ENCODE measurements around the gene PTPRO. TPM values are rescaled to one million over a fixed set of nuclear protein-coding genes. Genes with fewer than 3 reads are reported as not detected.

The PTPRO gene
- polyA plus RNA-seq: 1 to 10 TPM in 2 of 4 donors, under 1 TPM in 2; 0.78 to 6.7 (median 1.3) TPM
- long read RNA-seq, donor 1: 0 reads
- long read RNA-seq, donor 2: 0 reads
- long read RNA-seq, donor 3, partial matches to known transcripts: 0 of 1 reads
- long read RNA-seq, donor 3, other reads (novel, unspliced or antisense): 0 of 1 reads
- long read RNA-seq, donor 4: 0 reads
- long read RNA-seq, donor 5: 0 reads
- long read RNA-seq, donor 6, partial matches to known transcripts: 0 of 1 reads
- long read RNA-seq, donor 6, other reads (novel, unspliced or antisense): 0 of 1 reads
- long read RNA-seq, donor 7: 0 reads
- long read RNA-seq, donor 8: 0 reads
- long read RNA-seq, donor 9, partial matches to known transcripts: 0 of 1 reads
- long read RNA-seq, donor 9, other reads (novel, unspliced or antisense): 0 of 1 reads
- long read RNA-seq, donor 10, partial matches to known transcripts: 0 of 2 reads
- long read RNA-seq, donor 10, other reads (novel, unspliced or antisense): 0 of 2 reads

DNA sequence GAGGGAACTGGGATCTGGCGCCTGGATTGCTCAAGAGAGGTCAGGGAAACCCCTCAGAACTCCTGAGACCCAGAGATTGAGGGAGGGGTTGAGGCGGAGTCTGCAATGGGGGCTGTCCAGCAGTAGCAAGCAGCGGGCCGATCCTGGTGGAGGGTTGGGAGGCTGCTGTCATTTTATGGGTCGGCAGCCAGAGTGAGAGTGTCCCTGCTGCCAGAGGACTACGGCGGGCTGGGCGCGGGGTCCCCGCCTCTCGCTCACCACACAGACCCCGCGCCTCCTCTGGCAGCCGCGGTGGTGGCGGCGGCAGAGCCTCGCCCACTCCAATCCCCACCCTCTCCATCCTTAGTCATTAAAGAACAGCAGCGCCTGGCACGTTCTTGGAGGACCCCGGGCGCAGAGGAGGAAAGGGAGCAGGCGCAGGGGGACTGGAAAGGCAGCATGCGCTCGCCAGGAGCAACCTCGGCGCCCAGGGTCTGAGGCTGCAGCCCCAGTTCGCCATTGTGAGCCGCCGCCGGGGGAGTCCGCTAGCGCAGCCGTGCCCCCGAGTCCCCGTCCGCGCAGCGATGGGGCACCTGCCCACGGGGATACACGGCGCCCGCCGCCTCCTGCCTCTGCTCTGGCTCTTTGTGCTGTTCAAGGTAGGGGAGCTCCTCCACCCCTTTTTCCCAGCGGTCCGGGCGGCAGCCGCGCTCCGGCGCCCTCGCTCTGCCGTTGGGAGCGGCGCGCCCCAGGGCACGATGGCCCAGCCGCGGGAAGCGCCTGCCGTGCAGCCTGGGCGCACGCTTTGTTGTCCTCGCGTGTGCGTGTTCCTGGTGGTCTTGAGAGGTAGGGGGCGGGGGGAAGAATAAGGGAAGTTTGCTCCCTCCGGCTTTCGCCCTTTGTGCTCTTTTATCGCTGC lies at the start of gene PTPRO:
PTPRO (plus strand) TSS at position 345 of the 898 bp plus-strand sequence.
- H3K9me3 ChIP-seq (ENCODE audit: control insufficient read depth in 2 of 2, insufficient read depth in 1 of 2, low read depth in 1 of 2, low read length in 1 of 2): no peaks in the 10 kb centered on the region
- no peaks in the 10 kb centered on the region for H3K4me1 ChIP-seq (ENCODE audit: control insufficient read depth in 3 of 3, insufficient read depth in 2 of 3, low read depth in 1 of 3, low read length in 2 of 3)
- peak within 1 kb of the TSS in 2 of 3 donors; percentile 19 to 26 for H3K4me3 ChIP-seq (ENCODE audit: low read depth in 1 of 3, low read length in 3 of 3)
- WGBS, 3 donors: 1 to 4% (median 2%) methylated on average over 61 to 70 of the region's 70 CpGs
- FAIRE-seq: no peak
- no peaks in the 10 kb centered on the region for H3K36me3 ChIP-seq (ENCODE audit: control insufficient read depth in 3 of 3, insufficient read depth in 2 of 3, low read depth in 1 of 3, low read length in 3 of 3)
- no peak within 1 kb of the TSS for H3K27ac ChIP-seq (ENCODE audit: low read depth in 1 of 3, low read length in 2 of 3)
- DNase-seq: peak in 1 of 2 donors; percentile 19
- peaks cover 0 to 11% (median 10%) of the 10 kb centered on the region in 3 donors for H3K27me3 ChIP-seq (ENCODE audit: control insufficient read depth in 3 of 3, insufficient read depth in 3 of 3, low read length in 3 of 3)

GRCh38 chr12:15273896-15274295 lies 48.4 kb upstream of the PTPRO start:
- Histone ChIP-seq H3K4me1 (ENCODE audit: control insufficient read depth in 3 of 3, insufficient read depth in 2 of 3, low read depth in 1 of 3, low read length in 2 of 3) (peaks cover 0 to 4% (median 0%) of the 10 kb centered on the region in 3 donors), H3K27ac (ENCODE audit: low read depth in 1 of 3, low read length in 2 of 3) (no peak overlapping the region), H3K9me3 (ENCODE audit: control insufficient read depth in 2 of 2, insufficient read depth in 1 of 2, low read depth in 1 of 2, low read length in 1 of 2) (no peaks in the 10 kb centered on the region), H3K36me3 (ENCODE audit: control insufficient read depth in 3 of 3, insufficient read depth in 2 of 3, low read depth in 1 of 3, low read length in 3 of 3) (no peaks in the 10 kb centered on the region), H3K4me3 (ENCODE audit: low read depth in 1 of 3, low read length in 3 of 3) (no peak overlapping the region), H3K27me3 (ENCODE audit: control insufficient read depth in 3 of 3, insufficient read depth in 3 of 3, low read length in 3 of 3) (no peaks in the 10 kb centered on the region)
- DNase-seq: no peak
- no peak for FAIRE-seq
- 74 to 89% (median 79%) methylated on average over 3 of the region's 3 CpGs for WGBS, 3 donors

GRCh38 chr12:15274561-15274967 lies 47.7 kb upstream of the PTPRO start:
- H3K27ac ChIP-seq (ENCODE audit: low read depth in 1 of 3, low read length in 2 of 3): no peak overlapping the region

DNA sequence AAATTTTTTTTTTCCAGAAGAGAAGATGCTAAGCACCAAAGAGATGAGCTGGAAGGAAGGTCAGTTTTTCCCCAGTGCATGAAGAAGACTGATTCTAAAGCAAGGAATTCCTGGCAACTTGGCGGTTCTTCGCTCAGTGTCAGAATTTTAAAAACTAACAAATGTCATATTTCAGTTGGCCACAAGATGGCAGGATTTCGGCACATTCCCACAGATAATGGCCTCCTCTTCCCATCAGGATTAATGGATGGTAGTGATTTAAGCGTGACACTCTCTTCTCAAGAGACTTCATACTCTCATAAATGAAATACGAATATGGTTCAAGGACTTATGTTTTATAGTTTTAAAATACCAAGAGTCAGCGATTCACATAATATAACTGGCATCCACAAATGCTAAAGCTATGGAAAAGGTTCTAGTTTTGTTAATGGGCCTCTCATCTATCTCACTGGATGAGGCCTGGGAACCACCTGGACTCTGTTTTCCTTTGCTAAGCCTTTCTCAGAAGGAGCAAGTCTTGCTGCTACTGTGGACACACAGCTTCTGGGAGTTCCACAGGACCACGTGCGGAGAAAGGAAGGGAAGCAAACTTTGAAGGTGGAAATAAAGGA lies 46.1 kb upstream of the PTPRO start:
- H3K9me3 ChIP-seq (ENCODE audit: control insufficient read depth in 2 of 2, insufficient read depth in 1 of 2, low read depth in 1 of 2, low read length in 1 of 2): no peaks in the 10 kb centered on the region
- peaks cover 0 to 4% (median 0%) of the 10 kb centered on the region in 3 donors for H3K4me1 ChIP-seq (ENCODE audit: control insufficient read depth in 3 of 3, insufficient read depth in 2 of 3, low read depth in 1 of 3, low read length in 2 of 3)
- 39 to 53% (median 44%) methylated on average over 8 of the region's 8 CpGs for whole genome bisulfite sequencing, 3 donors
- no peaks in the 10 kb centered on the region for H3K27me3 ChIP-seq (ENCODE audit: control insufficient read depth in 3 of 3, insufficient read depth in 3 of 3, low read length in 3 of 3)
- no peak overlapping the region for H3K27ac ChIP-seq (ENCODE audit: low read depth in 1 of 3, low read length in 2 of 3)
- DNase-seq: peak; percentile 39 to 55
- FAIRE-seq: no peak
- no peaks in the 10 kb centered on the region for H3K36me3 ChIP-seq (ENCODE audit: control insufficient read depth in 3 of 3, insufficient read depth in 2 of 3, low read depth in 1 of 3, low read length in 3 of 3)
- no peak overlapping the region for H3K4me3 ChIP-seq (ENCODE audit: low read depth in 1 of 3, low read length in 3 of 3)

More at GRCh38 chr12:15274561-15274967, 47.7 kb upstream of the PTPRO start:
- DNase-seq (peak in 1 of 2 donors; percentile 8), FAIRE-seq (no peak)
- WGBS, 3 donors: 35 to 69% (median 42%) methylated on average over 3 of the region's 3 CpGs
- no peak overlapping the region for H3K4me3 ChIP-seq (ENCODE audit: low read depth in 1 of 3, low read length in 3 of 3)
- H3K4me1 ChIP-seq (ENCODE audit: control insufficient read depth in 3 of 3, insufficient read depth in 2 of 3, low read depth in 1 of 3, low read length in 2 of 3): peaks cover 0 to 4% (median 0%) of the 10 kb centered on the region in 3 donors
- no peaks in the 10 kb centered on the region for H3K36me3 ChIP-seq (ENCODE audit: control insufficient read depth in 3 of 3, insufficient read depth in 2 of 3, low read depth in 1 of 3, low read length in 3 of 3)
- no peaks in the 10 kb centered on the region for H3K9me3 ChIP-seq (ENCODE audit: control insufficient read depth in 2 of 2, insufficient read depth in 1 of 2, low read depth in 1 of 2, low read length in 1 of 2)
- no peaks in the 10 kb centered on the region for H3K27me3 ChIP-seq (ENCODE audit: control insufficient read depth in 3 of 3, insufficient read depth in 3 of 3, low read length in 3 of 3)

DNA sequence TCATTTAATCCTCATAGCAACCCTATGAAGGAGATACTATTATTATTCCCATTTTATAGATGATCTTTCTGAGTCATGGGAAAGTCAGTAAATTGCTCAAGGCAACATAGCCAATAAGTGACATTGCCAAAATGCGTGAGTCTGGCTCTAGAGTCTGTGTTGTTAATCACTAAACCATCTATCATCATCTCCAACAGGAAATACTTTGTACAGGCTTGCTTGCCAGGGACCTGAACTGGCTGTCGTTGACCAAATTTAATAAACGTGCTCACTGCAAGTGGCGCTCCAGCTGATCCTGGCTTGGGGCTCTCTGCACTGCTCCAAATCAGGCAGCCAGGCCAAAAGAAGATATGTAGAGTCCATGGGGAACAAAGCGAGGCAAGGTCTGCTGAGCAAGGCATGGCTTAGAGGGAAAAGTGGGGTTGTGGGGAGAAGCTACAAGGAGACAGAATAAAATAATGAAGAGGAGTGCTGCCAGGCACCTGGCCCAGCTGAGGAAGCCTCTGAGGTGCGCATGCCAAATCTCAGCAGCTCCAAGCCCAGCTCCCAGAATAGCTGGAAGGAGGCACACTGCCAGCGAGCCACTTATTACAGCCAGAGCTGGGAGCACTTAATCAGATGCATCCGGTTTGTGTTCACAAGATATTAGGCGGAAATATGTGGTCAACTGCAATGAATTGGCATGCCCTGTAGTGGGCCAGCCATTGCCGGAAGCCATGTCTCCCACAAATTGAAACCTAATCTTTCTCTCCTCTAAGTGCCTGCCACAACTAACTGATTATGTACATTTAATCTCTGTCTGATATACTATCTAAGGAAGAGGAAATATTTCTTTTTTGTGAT lies 43.3 kb upstream of the PTPRO start:
- no peak for FAIRE-seq

DNA sequence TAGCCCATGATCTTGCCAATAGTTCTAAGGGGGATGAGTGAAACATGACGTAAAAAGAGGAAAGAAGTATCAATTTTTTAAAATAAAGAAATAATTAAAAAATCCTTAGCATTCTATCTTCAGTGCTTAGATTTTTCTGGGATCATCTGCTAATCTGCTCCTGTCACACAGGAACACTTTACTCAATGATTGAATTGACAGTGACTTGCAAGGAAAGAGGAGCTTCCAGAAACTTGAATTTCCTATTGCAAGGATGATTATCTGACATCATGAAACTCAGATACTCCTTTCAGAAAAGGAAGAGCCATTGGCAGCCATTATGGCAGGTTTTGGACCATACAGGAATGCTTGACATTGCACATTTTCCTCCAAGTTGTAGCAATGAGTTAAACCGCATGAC lies 41.4 kb upstream of the PTPRO start:
- Histone ChIP-seq H3K4me1 (ENCODE audit: control insufficient read depth in 3 of 3, insufficient read depth in 2 of 3, low read depth in 1 of 3, low read length in 2 of 3) (no peaks in the 10 kb centered on the region), H3K9me3 (ENCODE audit: control insufficient read depth in 2 of 2, insufficient read depth in 1 of 2, low read depth in 1 of 2, low read length in 1 of 2) (no peaks in the 10 kb centered on the region), H3K4me3 (ENCODE audit: low read depth in 1 of 3, low read length in 3 of 3) (no peak overlapping the region), H3K36me3 (ENCODE audit: control insufficient read depth in 3 of 3, insufficient read depth in 2 of 3, low read depth in 1 of 3, low read length in 3 of 3) (no peaks in the 10 kb centered on the region), H3K27ac (ENCODE audit: low read depth in 1 of 3, low read length in 2 of 3) (no peak overlapping the region), H3K27me3 (ENCODE audit: control insufficient read depth in 3 of 3, insufficient read depth in 3 of 3, low read length in 3 of 3) (no peaks in the 10 kb centered on the region)
- DNase-seq (no peak), FAIRE-seq (no peak)
- 91 to 93% (median 92%) methylated on average over 2 of the region's 2 CpGs for WGBS, 3 donors

More for the DNA sequence above, 43.3 kb upstream of the PTPRO start:
- H3K4me3 ChIP-seq (ENCODE audit: low read depth in 1 of 3, low read length in 3 of 3): no peak overlapping the region
- H3K9me3 ChIP-seq (ENCODE audit: control insufficient read depth in 2 of 2, insufficient read depth in 1 of 2, low read depth in 1 of 2, low read length in 1 of 2): no peaks in the 10 kb centered on the region
- DNase-seq: no peak
- H3K36me3 ChIP-seq (ENCODE audit: control insufficient read depth in 3 of 3, insufficient read depth in 2 of 3, low read depth in 1 of 3, low read length in 3 of 3): no peaks in the 10 kb centered on the region
- peak overlapping the region in 1 of 3 donors; percentile 60 for H3K27ac ChIP-seq (ENCODE audit: low read depth in 1 of 3, low read length in 2 of 3)
- H3K4me1 ChIP-seq (ENCODE audit: control insufficient read depth in 3 of 3, insufficient read depth in 2 of 3, low read depth in 1 of 3, low read length in 2 of 3): peaks cover 0 to 4% (median 0%) of the 10 kb centered on the region in 3 donors
- no peaks in the 10 kb centered on the region for H3K27me3 ChIP-seq (ENCODE audit: control insufficient read depth in 3 of 3, insufficient read depth in 3 of 3, low read length in 3 of 3)
- WGBS, 3 donors: 50 to 75% (median 64%) methylated on average over 10 of the region's 10 CpGs

GRCh38 chr12:15289192-15289591 lies 33.1 kb upstream of the PTPRO start:
- 39 to 67% (median 42%) methylated on average over 1 of the region's 1 CpG for WGBS, 3 donors
- Histone ChIP-seq H3K27me3 (ENCODE audit: control insufficient read depth in 3 of 3, insufficient read depth in 3 of 3, low read length in 3 of 3) (no peaks in the 10 kb centered on the region), H3K36me3 (ENCODE audit: control insufficient read depth in 3 of 3, insufficient read depth in 2 of 3, low read depth in 1 of 3, low read length in 3 of 3) (no peaks in the 10 kb centered on the region), H3K9me3 (ENCODE audit: control insufficient read depth in 2 of 2, insufficient read depth in 1 of 2, low read depth in 1 of 2, low read length in 1 of 2) (no peaks in the 10 kb centered on the region), H3K27ac (ENCODE audit: low read depth in 1 of 3, low read length in 2 of 3) (no peak overlapping the region), H3K4me3 (ENCODE audit: low read depth in 1 of 3, low read length in 3 of 3) (no peak overlapping the region), H3K4me1 (ENCODE audit: control insufficient read depth in 3 of 3, insufficient read depth in 2 of 3, low read depth in 1 of 3, low read length in 2 of 3) (no peaks in the 10 kb centered on the region)
- FAIRE-seq: no peak
- no peak for DNase-seq
